Thyroid gland (tissue), 4 donors: ENCODE data around the gene LAMC1.

Experiments
- POLR2A ChIP-seq, 2 donors: fragments of 450-650 bp; IDR thresholded peaks; one replicate each; pipeline ENCODE4 v1.6.1; 2017; ENCODE audit warnings: antibody characterized with exemption in 2 of 2, mild to moderate bottlenecking in 2 of 2, moderate library complexity in 1 of 2
- TF ChIP-seq, protein P1 (sequence below), 6 experiments: fragments of 200-600 bp in 3 of 6; fragments of 450-650 bp in 3 of 6; sonication (generic) in 3 of 6; IDR thresholded peaks; one replicate each; pipeline ENCODE4 v1.5.1; 2016 to 2019; ENCODE audit warnings: antibody characterized with exemption in 6 of 6, mild to moderate bottlenecking in 2 of 6, inconsistent platforms in 1 of 6, moderate library complexity in 1 of 6

DNA sequence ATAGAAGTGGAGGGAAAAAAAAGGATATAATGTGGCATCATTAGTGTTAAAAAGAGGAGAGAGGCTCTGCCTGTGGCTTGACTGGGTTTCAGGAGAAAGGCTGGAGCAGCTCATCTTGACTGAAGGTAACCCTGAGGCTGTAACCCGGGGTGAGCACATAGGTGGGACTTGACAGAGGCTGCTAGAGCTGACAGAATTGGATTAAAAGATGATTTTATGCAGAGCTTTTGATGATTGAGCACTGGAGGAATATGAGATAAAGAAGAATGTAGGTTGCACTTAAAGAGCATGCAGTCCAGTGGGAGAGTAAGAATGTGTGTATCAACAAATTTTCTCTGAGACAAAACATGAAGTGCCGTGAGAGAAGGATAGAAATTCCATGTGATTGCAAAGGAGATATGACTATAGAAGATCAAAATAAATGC lies 17.3 kb downstream of the LAMC1 start:
- TF ChIP-seq, protein P1, sequence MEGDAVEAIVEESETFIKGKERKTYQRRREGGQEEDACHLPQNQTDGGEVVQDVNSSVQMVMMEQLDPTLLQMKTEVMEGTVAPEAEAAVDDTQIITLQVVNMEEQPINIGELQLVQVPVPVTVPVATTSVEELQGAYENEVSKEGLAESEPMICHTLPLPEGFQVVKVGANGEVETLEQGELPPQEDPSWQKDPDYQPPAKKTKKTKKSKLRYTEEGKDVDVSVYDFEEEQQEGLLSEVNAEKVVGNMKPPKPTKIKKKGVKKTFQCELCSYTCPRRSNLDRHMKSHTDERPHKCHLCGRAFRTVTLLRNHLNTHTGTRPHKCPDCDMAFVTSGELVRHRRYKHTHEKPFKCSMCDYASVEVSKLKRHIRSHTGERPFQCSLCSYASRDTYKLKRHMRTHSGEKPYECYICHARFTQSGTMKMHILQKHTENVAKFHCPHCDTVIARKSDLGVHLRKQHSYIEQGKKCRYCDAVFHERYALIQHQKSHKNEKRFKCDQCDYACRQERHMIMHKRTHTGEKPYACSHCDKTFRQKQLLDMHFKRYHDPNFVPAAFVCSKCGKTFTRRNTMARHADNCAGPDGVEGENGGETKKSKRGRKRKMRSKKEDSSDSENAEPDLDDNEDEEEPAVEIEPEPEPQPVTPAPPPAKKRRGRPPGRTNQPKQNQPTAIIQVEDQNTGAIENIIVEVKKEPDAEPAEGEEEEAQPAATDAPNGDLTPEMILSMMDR (IDR thresholded peaks at IDR 0.05), result no peak
- no peak for TF ChIP-seq POLR2A (IDR thresholded peaks at IDR 0.05)
